ENCODE measurements around the gene KRTAP5-4.

DNA sequence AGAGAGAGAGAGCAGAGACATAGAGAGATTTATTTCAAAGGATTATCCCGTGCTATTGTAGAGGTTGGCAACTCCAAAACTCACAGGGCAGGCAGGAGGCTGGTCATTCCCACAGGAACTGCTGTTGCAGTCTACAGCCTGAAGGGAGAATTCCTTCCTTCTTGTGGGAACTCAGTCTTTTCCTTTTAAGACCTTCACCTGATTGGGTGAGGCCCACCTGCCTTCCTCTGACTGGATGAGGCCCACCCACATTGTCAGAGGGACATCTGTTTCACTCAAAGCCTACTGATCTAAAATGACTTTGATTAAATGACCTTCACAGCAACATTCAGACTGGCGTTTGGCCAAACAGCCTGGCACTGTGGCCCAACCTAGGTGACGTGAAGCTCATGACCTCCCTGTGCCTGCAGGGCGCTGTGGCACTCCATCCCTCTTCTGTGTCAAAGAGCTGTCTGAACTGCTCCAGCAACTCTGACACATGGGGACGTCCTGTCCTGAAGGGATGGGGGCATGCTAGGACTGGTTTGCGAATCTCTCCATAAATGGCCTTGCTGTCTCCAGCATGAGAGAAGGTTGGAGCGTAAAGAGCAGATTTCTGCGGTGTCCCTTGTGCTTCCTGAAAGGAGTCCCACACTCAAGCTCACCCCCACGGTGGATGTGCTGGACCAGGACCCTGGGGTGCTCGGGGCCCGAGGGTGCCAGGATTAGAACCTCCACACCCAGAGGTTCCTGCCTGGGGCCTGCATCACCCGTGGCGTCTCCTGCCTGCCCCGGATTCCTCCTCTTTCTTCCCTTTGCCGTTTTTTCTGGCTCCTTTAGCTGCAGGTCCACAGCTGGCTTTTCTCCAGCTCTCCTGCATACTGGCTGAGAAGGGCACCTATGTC is 28.3 kb upstream of the KRTAP5-4 start:
- TF ChIP-seq, protein P1, sequence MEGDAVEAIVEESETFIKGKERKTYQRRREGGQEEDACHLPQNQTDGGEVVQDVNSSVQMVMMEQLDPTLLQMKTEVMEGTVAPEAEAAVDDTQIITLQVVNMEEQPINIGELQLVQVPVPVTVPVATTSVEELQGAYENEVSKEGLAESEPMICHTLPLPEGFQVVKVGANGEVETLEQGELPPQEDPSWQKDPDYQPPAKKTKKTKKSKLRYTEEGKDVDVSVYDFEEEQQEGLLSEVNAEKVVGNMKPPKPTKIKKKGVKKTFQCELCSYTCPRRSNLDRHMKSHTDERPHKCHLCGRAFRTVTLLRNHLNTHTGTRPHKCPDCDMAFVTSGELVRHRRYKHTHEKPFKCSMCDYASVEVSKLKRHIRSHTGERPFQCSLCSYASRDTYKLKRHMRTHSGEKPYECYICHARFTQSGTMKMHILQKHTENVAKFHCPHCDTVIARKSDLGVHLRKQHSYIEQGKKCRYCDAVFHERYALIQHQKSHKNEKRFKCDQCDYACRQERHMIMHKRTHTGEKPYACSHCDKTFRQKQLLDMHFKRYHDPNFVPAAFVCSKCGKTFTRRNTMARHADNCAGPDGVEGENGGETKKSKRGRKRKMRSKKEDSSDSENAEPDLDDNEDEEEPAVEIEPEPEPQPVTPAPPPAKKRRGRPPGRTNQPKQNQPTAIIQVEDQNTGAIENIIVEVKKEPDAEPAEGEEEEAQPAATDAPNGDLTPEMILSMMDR (conservative IDR thresholded peaks at IDR 0.05; ENCODE audit: low read depth, low read length), result no peak
- TF ChIP-seq EZH2 (IDR thresholded peaks at IDR 0.05; ENCODE audit: borderline replicate concordance, low read depth, low read length, poor library complexity, severe bottlenecking), result no peak

All from A673 (cell line).